Fibroblast of skin of abdomen (primary cell): Measurements from ENCODE around the gene ZSWIM6.
A peak's percentile ranks its signal among the peaks of the same experiment; 100 is the strongest.

Experiments used
- DNase-seq: peaks from one replicate; pipeline ENCODE4 v3.0.0-alpha.2; 2013

Gene ZSWIM6

DNA sequence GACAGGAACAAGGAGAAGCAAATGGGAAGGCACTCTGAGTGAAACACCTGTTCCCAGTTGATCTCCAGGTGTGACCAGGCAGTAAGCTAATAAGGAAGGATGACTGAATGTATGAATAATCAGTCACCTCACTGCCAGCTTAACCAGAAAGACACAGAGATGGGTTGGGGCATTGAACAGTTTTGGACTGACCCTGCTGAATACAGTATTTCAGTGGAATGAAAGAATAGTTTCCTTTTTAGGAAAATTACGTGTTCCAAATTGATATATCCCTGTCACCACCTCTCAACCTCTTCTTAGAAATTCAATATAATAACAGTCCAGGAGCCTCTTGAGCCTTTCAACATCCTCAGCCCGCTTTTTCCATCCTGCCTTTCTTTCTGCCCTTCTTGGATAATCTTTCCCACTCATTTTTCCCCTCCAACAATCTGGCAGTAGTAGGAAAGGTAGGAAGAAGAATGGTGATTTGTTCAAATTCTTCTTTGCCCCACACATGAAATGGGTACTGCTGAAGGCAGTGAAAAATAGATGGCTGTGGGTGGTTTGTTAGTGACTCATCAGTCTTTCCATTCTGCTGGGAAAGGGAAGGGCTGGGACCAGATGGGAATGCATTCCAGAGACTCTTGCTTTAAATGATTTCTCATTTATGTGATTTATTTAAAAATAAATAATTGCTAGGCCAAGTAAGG is 117.9 kb downstream of the ZSWIM6 start:
- DNase-seq, result peak; percentile 96

DNA sequence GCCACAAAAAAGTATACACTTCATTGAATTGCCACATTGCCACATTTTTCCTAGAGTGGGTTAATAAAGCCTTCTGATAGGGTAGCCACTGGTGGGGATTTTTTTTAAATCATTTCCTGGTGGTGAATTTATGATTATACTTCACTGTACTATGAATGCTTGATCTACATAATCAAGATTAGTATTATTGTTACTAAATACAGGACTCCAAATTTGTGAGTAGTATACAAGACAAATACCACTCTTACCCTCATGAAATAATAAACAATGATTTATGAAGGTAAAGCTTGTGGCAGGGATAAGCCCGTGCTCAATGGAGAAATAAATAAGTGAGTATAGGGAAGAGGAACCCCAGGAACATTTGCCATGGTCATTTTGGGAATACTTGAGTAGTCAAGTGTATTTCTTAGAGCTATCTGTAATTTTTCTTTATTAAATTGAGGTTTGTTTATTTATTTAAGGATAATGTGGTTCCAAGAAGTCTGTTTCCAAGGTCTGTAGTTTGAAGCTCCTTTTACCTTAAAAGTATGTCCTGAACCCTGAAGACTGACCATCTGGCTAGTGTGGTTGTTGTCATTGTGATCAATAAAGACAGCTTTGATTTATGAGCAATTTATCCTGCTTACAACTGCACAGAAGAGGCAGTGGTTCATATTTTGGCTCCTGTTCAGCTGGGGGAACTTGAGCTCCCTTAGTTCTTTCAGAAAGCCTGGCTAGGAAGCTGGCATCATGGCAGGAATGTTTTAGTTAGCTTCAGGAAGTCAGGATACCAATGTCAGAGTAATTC is 118.6 kb downstream of the ZSWIM6 start:
- DNase-seq, result peak; percentile 85

DNA sequence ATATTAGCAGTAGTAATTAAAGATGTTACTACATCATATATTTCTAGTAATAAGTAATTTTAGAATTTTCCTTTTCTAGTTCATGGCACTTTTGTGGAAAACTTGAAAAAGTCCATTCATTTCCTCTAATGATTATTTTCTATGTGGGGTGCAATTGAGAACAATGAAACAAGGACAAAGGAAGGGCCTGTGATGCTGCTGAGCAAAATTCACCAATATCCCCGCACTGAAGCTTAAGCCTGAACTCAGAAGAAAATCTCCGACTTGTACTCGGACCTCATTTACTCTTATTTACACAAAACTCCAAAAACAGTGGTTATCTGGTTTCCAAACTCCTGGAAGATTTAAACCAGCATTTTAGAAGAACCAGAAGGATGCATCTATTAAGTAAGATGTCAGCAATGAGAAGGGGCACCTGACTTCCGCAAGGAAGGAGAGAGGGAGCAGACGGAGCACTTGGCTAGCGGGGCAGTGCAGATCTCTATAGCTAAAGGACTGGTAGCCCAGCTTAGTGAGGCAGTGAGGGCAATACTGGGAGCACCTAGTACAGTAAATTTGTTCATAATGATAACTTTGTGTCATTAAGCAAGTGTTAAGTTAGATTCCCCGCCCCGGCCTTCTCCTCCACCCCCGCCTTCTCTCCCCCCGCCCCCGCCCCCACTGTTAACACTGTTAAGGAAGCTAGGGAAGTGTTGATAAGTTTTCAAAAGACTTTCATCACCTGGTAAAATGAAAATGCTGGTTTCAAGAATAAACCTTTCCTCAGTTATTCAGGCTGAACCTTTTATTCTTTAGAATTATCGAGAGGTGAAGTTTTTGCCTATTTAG is 123.3 kb downstream of the ZSWIM6 start:
- no peak for DNase-seq

DNA sequence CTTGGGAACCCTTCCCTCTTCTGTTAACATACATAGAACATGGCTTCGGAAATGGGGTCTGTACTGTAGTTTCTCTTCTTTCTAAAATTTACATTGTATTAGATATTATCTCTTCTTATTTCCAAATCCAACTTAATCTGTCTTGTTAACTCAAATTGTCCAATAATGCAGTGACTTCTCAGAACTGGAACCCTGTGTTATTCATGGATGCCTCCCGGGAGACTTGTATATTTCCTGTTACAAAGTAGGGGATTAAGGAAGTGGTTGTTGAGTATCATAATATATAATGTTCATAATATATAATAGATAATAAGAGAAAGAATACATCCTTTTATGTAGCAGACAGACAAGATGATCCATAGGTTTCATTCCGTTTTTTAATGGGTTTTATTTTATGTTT is 128.4 kb downstream of the ZSWIM6 start:
- no peak for DNase-seq

DNA sequence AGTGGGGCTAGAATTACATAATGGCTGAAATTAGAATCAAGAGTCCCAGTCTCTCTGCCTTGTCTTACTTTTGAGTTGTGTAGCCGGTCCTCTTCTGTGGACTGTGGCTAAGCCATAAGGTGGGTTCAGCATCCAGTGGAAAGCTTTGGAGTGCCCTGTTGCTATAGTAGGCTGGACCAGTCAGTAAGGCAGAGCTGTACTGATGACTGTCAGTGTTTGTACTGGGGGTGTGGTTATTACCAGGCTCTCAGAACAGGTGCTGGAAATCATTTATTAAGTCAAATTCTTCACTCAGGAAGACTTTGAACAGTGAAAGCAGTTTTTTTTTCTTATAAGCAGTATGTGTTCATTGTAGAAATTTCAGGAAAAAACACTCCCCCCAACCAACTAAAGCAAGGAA is 129.4 kb downstream of the ZSWIM6 start:
- DNase-seq, result no peak

DNA sequence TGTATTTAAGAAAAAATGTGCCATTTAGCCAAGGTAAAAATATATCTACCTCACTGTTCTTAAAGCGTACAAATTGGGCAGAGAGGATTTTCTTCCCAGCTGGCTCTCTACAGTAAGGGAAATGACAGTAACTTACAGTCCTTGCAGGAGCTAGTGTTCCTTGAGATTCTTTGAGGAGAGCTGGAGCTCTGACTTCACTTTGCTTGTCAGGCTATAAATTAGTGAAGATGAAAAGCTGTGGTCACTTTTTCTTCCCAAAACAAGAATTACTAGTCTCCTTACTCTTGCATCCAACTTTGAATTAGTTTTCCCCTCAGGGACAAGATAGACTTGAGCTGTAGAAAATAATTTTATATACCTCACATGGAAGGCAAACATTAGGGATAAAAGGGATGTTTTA is 129.9 kb downstream of the ZSWIM6 start:
- DNase-seq, result peak; percentile 54

DNA sequence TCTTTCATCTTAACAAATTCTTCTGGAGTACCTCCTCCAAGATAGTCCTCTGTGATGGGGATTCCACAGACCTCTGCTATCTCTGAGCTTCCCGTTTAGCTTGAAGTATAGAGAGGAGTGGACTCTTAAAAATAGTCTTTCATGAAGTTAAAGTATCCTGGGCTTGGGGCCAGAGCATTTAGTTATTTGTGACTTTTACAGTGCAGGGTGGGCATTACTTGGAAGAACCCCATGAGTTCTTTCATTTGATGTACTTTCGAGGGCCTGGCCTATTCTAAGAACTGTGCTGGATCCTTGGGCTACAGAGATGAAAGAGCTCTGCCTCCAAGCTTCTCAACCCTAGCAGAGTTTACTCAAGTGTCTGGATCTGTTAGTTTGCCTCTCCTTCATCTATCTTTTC is 131.5 kb downstream of the ZSWIM6 start:
- no peak for DNase-seq

DNA sequence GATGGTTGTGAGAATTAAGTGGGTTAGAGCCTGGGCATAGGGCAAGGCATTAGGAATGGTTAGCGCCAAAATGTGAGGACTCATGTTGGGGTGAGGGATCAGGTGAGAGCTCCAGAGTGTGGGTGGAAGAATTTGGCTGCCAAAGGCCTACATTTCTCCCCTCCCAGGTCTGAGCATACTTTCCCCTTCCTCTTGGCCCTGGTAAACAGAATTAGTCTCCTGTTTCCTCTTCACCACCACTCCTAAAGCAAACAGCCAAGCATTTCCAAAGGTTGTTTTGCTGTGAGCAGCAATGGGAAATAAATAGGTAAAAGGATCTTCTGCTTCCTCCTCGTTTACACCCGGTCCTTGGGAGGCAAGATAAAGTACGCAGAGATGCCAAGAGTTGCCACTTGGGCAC is 132.5 kb downstream of the ZSWIM6 start:
- no peak for DNase-seq

DNA sequence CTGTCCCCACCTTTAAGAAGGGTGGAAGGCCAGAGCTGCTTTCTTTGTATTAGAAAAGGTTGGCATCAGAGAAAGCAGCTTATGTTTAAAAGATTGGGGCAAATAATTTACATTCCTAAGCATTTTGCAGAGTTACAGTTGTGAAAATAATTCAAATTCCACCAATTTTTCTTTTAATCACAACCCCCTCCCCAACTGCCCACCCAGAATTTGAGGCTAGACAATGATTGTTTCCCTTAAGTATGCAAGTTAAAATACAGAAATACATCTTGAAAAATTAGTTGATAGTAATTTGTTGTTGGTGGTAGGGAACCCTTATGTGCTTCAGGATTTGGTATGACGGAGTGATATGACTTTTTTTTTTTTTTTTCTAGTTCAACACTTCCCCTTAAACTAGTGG is 133.0 kb downstream of the ZSWIM6 start:
- DNase-seq, result peak; percentile 40

DNA sequence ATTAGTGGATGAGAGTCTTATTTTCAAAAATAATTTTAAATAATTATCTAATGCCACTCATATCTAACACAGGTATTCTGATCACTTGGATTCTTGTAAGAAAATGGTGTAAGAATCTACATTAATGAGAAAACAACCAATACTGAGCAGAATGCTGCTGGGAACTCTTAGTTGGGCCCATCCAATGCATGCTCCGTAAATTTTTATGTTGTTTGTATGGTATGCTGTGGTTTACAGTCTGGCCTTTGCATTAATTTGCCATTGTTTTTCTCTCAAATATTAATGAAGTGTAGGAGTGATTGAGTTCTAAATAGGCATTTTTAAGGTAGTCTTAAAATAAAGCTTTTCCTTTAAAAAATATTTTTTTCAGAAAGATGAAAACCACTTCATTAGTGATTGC is 133.4 kb downstream of the ZSWIM6 start:
- no peak for DNase-seq

DNA sequence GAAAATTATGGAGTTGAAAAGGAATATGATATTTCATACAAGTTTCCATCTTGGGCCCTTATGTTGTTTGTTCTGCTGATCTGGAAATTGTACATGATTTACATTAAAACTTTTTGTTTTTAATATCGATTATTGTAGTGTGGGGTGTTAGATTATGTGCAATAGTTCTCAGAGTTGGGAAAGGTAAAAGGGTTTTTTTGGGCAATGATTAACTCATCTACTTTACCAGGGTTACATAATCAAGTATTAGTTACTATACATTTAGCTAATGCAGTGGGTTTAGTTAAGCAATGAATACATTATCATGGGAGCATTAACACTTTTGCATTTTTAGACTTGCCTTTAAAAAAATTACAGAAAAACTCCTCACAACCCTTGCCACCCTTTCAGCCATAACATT is 134.0 kb downstream of the ZSWIM6 start:
- DNase-seq, result no peak

DNA sequence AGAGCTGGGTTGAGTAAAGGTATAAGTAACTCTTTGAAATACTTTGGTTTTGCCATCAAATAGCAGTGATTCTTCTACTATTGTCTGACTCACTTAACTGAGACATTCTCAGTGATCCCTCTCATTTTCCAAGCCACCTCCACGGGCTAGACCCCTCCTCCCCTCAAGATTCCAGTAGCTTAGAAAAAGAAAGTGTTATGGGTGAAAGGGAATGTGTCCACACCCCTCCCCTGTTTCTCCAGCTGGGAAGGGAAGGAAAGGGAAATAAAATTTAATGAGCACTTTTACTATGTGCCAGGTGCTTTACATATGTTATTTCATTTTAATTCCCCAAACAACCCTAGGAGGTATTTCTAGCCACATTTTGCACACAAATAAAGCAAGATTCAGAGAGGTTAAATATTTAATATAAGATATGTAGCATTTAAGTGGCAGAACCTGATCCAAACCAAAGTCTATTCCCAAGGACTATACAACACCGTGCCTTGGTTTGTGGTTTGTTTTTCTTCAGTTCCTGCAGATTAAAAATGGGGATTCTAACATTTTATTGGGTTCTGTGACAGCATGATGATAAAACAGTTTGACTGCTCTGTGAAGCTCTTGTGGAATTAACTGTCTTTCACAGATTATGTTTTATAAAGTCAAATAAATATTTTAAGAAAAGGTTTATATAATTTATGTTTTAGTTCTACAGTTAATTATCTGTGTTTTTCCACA is 135.9 kb downstream of the ZSWIM6 start:
- peak; percentile 84 for DNase-seq

DNA sequence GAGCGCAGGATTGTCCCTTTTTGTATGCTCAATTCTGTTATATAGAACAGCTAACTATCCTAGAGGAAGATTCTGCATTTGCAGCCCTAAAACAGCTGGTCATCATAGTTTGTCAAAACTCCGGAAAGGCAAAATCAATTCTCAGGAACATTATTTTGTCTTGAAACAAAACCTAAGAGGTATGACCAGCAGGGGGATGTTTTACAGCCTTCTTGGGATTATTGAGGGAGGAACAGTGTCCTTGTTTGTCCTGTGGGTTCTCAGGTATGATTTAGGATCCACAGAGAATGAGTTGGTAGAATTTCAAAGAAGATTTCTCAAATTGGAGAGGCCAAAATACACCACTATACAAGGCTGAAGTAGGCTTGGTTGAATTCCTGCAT is 136.4 kb downstream of the ZSWIM6 start:
- DNase-seq, result no peak

DNA sequence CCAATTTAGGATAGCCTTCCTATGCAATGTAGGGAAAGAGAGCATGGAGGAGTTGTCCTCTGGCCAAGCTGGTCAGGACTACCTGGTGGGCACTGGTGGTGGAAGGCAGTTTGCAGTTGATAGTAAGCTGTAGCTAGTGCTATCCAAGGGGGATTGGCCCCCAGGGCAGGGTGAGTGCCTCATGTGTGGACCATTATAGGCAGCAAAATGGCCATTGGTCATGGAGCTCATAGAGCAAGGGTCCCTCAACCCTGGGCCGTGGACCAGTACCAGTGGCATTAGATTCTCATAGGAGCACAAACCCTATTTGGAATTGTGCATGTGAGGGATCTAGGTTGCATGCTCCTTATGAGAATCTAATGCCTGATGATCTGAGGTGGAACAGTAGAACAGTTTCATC is 139.3 kb downstream of the ZSWIM6 start:
- no peak for DNase-seq

DNA sequence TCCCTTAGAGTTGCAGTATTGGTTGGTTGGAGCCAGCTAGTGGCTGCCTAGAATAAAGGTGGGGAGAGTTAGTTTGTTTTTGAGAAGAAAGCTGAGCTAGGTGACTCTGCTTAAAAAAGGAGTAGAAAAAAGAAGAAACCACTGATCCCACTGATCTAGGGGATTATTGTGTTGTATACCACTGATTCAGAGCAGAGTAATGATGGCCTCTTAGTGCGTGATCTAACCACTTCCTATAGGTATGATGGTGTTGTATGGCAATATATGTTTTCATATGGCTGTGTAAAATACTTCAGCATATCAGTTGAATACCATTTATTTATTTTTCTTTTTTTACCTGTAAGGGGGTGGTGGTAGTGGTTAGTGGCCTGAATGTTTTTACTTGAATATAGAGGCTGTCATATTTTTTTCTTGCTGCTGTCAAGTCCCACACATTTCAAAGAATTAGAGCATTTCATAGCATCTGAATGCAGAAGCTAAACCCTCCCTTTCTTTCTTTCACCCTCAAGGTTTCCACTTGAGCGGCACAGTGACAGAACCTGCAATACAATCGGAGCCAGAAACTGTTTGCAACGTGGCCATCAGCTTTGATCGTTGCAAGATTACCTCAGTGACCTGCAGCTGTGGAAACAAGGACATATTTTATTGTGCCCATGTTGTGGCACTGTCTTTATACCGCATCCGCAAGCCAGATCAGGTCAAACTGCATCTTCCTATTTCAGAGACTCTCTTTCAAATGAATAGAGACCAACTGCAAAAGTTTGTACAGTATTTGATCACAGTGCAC is 140.3 kb downstream of the ZSWIM6 start:
- no peak for DNase-seq

DNA sequence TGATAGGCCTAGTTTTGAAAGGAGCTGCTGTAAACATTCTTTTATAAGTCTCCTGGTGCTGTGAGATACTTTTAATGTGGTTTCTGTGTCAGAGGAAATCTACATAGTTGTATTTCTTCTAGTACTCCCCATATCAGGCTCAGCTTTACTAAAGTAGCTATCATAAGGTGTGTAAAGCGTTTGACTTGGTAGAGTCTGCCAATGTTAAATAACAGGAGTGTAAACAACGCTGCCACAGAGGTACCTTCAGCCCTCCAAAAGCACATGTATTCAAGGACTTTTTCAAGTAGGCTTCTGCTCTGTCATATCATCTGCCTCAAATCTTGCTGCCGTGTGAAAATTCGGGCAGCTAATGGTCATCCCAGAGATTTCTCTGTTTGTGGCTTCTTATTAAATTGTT is 142.7 kb downstream of the ZSWIM6 start:
- no peak for DNase-seq

DNA sequence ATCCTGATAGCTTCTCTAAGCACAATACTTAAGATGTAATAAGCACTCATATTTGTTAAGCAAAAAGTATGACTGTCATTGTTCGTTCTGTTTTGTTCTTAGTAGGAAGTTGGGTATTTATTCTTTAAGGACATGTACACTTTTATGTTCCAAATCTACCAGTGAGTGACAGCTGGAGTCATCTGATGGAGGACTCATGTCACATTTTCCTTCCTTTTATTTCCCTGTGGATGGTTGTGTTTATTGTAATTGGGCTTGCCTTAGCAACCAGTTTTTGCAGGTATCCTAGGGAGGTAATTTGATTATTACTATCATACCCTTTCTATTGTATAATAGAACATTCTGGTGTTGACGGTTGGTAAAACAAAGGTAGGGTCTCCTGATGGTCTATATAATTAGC is 145.7 kb downstream of the ZSWIM6 start:
- DNase-seq, result no peak

DNA sequence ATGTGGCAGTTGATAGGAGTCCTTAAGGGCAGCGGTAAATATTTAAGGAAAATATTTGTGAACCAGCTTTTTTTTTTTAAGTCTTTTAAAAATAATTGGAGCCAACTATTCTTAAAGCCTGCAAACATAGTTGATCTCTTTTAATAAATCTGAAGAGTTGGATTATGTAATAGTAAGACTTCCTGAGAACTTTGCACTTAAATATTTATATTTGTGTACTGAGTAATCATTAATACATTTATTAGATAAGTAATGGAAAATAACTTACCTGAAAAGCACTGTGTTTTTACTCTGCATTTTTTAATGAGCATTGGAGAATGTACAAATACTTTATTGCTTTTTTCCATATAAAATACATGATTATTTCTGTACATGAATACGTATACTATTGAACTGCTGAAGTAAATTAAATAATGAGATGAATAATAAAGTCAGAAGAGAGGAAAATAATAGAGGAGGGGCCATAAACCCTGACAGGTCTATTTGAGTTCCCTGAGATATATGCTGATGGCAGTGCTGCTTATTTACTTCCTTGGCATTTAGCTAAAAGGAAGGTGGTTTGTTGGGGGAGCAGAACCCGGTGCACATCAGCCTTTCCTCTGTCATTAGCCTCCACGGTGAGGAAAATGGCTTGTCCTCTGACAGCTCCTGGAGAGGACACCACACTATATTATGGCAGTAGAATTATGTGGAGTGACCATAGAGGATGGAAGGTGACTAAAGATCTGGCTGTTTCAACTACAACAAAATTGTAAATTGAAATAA is 148.0 kb downstream of the ZSWIM6 start:
- no peak for DNase-seq

DNA sequence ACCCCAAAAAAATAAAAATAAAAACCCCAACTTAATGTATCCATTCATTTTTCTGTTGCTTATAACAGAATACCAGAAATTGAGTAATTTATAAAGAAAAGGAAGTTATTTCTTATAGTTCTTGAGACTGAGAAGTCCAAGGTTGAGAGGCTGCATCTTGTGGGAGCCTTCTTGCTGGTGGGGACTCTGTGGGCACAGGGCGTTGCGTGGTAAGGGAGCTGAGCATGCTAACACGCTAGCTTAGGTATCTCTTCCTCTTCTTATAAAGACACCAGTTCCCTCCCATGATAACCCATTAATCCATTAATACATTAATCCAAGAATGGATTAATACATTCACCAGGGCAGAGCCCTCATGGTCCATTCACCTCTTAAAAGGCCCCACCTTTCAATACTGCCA is 150.9 kb downstream of the ZSWIM6 start:
- DNase-seq, result no peak

DNA sequence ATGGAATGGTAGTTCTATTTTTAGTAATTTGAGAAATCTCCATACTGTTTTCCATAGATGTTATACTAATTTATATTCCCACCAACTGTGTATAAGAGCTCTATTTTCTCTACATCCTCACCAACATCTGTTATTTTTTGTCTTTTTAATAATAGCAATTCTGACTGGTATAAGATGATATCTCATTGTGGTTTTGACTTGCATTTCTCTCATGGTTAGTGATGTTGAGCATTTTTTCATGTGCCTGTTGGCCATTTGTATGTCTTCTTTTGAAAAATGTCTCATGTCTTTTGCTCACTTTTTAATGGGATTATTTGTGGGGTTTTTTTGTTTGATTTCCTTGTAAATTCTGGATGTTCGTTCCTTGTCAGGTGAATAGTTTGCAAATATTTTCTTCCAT is 154.4 kb downstream of the ZSWIM6 start:
- peak; percentile 27 for DNase-seq

DNA sequence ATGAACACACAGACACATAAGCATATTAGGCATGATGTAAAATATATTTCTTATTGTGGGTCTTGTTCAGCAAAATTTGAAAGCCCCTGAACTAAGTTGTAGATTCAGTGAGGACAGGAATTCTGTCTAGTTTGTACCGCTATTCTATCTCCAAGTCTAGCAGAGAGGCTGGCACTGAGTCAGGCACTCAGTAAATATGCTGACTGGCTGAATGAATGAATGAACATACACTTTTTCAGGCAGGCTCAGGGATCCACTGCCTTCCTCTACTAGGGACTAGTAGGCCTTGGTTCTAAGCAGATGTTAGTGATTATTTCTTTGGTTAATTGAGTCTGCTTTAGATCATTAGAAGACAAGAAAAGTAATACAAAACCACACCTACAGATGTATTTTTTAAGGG is 157.5 kb downstream of the ZSWIM6 start:
- no peak for DNase-seq
